Fibroblast of lung (primary cell): Measurements from ENCODE around the gene C16orf95.

ENCODE experiments used
- EZH2 ChIP-seq: IDR thresholded peaks from 2 replicates; pipeline ENCODE4 v1.5.1; 2012; ENCODE audit warnings: low read length, control low read depth, mild to moderate bottlenecking; ENCODE audit errors: missing control alignments
- TF ChIP-seq, protein P1 (sequence below), 2 donors: IDR thresholded peaks in 1 of 2; conservative IDR thresholded peaks in 1 of 2; 1 replicate in 1 of 2; 2 replicates in 1 of 2; pipeline ENCODE4 v1.5.1; 2011 to 2012; ENCODE audit warnings: low read length in 2 of 2, control low read depth in 1 of 2, inconsistent platforms in 1 of 2, low read depth in 1 of 2, mild to moderate bottlenecking in 1 of 2

DNA sequence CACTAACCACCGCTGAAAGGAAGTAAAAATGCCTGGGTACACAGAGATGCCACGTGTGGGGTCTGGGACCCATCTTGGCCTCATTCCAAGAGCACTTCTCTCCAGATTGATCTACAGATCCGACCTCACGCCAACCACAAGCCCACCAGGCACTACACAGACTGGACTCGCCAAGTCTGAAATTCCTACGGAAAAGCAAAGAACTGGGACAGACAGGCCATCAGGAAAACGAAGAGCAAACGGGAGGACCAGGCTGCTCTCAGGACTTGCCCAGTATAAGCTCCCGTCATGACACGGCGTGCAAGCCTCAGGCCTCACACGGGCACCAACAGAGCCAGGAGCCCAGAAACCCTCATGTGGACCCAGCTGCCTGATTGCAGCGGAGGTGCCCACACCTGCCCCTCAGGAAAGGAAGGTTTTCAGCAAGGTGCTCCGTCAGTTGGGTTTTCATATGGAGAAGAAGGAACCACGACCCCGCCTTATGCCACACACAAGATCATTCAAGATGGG lies 20.1 kb upstream of the C16orf95 start:
- TF ChIP-seq, protein P1, sequence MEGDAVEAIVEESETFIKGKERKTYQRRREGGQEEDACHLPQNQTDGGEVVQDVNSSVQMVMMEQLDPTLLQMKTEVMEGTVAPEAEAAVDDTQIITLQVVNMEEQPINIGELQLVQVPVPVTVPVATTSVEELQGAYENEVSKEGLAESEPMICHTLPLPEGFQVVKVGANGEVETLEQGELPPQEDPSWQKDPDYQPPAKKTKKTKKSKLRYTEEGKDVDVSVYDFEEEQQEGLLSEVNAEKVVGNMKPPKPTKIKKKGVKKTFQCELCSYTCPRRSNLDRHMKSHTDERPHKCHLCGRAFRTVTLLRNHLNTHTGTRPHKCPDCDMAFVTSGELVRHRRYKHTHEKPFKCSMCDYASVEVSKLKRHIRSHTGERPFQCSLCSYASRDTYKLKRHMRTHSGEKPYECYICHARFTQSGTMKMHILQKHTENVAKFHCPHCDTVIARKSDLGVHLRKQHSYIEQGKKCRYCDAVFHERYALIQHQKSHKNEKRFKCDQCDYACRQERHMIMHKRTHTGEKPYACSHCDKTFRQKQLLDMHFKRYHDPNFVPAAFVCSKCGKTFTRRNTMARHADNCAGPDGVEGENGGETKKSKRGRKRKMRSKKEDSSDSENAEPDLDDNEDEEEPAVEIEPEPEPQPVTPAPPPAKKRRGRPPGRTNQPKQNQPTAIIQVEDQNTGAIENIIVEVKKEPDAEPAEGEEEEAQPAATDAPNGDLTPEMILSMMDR (conservative IDR thresholded peaks at IDR 0.05 in 1 of 2, IDR thresholded peaks at IDR 0.05 in 1 of 2; ENCODE audit: low read depth in 1 of 2, low read length in 2 of 2): no peak
- no peak for TF ChIP-seq EZH2
